GM19468 (cell line): ENCODE data around the gene RXRG.

ENCODE experiments used
- ATAC-seq: cut with Tn5 transposase; IDR thresholded peaks from one replicate; pipeline ENCODE4 v1.9.1; 2021; ENCODE audit warnings: mild to moderate bottlenecking, moderate library complexity, moderate number of reproducible peaks; ENCODE audit not compliant: unreplicated experiment; ENCODE audit errors: extremely low read depth

Gene RXRG

DNA sequence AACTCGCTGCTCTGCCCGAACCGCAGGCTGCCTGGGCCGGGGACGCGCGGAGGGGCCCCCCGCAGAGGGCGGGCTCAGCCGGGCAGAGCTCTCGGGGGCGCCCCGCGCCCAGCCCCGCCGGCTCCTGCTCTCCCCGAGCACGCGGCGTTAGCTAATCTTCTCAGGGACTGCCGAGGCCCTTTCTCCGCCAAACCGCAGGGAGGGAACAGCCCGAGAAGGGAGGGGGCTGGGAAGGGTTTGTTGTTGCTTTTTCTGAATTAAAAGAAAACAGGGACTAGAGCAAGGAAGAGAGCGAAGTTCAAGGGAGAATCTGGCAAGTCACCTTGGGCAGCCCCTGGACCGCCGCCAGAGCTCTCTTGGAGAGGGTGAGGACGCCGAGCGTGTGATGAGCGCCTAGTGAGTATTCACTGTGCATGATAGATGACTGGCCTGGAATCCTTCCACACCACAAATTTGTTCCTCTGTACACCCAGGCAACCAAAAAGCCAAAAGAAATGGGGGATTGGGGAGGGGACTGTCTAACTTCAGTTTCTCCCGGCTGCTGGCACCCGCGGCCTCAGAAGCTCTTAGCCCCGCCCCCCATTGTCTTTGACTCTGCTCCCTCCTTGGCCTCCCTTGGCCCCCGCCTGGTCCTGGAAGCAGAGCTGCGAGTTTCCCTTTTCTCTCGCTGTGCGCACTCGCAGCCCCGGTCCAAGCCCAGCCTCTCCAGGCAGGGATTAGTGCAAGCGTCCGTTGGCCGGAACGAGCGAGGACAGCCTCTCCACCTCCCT, 68.7 kb downstream of the RXRG start:
- no peak for ATAC-seq

- no peak for ATAC-seq
Observed at GRCh38 chr1:165375623-165376022, 69.3 kb downstream of the RXRG start.

- ATAC-seq: no peak
Observed at GRCh38 chr1:165371588-165372225, 73.2 kb downstream of the RXRG start.

DNA sequence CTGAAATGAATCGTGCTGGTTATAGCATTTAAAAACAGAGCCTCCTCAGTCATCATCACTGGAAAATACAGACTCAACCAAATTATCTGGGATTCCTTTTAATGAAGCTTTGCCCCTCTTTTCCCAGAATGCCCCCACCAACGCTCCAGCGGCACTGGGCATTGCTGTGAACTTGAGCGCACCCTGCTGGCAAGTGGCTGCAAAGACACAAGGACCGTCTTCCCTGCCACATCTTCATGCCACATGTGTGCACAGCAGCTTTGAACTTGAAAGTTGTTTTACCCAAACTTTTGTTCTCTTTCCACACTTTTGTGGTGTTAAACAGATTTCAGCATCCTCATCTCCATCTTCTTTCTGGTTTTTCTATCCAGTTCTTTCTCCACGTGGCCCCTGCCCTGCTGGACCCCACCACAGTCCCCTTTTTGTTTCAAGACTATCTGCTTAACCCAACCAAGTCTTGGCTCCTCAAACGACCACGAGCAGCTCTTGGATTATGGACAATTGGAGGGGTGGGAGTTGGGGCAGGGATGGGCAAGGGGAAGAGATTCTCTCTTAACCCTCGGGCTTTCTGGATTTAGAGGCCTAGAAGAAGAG, 75.6 kb downstream of the RXRG start:
- peak; percentile 48 for ATAC-seq

DNA sequence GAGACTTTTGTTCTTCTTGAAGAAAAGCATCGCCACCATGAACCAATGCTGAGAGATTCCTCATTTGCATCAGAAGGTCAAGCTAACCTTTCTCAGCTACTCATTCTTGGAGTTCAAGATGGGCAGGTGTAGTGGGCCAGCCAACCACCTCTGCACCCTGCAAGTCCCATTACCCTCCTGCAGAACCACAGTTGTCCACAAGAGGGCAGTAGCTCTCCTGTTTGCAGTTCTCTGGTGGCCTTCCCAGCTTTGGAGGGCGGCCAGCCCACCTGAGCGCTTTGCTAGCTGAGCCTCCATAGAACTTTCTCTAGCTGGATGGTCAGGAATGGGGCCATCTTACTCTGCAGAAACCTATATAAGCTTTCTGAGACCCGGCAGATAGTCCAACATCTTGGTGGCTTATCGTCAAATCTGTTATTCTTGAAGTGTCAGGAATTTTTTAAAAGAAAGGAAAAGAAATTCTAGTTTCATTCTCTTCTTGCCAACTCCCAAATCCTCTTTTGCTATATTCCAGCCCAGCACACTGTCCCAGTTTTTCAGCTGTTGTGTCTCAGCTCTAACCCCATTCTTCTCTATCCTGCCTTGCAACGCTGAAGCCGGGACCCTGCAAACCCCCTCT, 77.4 kb downstream of the RXRG start:
- ATAC-seq: no peak

- ATAC-seq: no peak
Observed at GRCh38 chr1:165365341-165365740, 79.6 kb downstream of the RXRG start.

- ATAC-seq: no peak
Observed at GRCh38 chr1:165364568-165365133, 80.3 kb downstream of the RXRG start.

DNA sequence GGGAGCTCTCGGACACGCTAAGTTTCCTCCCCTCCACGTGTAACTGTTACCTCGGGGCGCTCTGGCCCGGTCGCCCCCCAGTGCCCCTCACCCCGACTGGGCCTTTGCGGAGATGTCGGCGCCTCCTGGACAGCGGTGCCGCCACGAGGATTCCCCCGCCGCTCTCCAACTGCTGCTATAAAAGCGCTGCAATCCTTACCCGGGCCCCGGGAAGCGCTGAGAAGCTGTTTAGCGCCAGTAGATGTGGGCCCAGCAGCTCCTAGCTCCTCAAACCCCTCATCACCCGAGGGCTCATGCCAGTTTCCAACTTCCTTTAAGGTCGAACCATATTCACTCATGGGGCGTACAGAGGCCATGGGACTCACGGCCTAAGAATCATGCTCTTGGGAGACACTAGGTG, 88.0 kb downstream of the RXRG start:
- no peak for ATAC-seq

DNA sequence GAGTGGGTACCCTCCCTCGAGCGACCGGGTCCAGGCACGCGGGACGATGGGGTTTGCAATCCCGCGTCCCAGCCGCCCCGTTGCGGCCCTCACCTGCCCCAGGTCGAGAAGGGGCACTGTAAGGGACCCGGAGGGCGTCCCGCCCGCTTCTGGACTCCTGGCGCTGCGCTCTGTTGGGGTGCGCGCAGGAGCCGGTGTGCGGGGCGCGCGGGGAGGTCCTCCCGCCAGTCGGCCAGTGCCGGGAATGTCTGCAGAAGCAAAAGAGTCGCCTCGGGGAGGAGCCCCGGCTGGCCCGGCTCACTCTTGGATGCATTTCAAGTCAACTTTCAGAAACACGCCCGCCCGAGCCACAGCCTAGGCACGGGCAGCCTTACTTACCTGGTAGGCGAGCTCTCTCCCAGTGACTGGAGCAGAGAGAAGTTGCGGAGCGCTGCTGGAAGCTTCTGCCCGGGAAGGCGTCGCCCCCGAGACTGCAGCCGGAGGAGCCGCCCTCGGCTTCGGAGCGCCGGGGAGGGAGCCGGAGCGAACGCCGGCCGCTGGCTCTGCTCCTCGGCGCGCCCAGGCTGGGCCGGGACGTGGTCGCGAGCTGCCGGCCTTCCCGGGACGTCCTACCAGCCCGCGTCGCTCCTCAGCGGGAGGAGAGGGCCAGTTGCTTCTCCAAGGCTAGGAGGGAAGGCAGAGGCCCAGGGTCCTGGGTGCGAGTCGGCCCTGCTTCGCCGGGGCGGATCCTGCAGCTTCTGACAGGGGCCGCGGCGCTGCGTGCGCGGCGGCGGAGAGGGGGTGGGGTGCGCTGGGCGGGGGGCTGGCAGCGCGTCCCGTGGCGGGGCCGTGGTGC, 88.7 kb downstream of the RXRG start, which contains the start of gene LMX1A:
TSS of gene LMX1A (minus strand) at position 739 of the 835 bp plus-strand sequence. CDS start 1,156 bp downstream, outside the sequence.
- no peak for ATAC-seq

DNA sequence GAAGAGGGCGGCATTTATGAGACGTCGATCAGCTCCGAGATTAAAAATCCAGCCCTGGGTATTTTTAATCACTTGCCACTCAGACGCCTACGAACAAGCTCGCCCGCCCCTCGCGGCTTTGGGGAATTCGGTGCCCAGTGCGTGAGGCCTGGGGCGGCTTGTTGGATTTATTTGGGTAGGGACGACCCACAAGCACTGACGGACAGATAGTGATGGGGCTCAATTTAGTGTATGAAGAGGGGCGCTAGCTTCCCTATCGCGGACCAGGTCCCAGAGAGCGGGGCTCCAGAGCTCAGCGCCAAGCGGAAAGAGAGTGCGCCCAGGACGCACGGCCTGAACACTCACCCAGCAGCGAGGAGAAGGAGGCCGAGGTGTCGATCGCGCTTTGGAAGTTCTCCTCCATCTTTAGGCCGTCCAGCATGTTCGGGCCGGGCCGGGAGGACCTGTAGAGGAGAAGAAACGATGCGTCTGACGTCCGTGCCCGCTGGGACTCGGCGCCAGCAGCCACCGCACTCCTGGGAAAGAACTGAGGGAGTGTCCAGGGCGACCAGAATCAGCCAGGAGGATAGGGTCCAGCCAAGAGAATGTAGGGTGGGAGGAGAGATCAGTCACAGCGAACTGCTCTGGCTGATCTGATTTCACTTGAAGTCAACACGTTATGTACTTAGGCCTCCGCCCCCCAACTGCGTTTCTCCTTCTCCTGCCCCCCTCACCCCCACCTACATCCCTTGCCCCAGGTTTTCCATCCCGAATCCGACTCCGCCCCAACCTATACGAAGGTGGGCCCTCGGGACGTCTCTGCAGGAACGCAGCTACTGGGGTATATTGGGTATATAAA, 89.6 kb downstream of the RXRG start:
- ATAC-seq: no peak

DNA sequence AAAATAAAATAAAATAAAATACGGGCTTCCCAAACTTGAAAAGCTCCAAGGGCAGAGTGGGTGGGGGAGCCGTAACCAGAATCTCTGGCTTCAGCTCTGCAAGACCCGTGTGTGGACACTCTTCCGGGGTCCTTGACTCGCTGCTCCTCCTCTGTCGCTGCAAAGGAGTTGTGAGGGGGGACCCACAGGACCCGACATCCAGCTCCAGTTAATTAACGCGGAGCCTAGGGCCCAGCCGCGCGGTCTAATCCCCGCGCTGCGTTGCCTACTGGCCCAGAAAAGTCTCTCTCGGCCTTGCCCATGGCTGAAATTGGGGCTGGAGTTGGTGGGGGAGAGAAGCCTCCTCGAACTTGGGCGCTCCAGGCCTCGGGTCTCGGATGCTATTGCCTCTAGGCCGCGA, 90.2 kb downstream of the RXRG start:
- ATAC-seq: no peak

- ATAC-seq: no peak
Observed at GRCh38 chr1:165353731-165354671, 90.9 kb downstream of the RXRG start.

GRCh38 chr1:165352442-165353293, 92.3 kb downstream of the RXRG start:
- no peak for ATAC-seq

DNA sequence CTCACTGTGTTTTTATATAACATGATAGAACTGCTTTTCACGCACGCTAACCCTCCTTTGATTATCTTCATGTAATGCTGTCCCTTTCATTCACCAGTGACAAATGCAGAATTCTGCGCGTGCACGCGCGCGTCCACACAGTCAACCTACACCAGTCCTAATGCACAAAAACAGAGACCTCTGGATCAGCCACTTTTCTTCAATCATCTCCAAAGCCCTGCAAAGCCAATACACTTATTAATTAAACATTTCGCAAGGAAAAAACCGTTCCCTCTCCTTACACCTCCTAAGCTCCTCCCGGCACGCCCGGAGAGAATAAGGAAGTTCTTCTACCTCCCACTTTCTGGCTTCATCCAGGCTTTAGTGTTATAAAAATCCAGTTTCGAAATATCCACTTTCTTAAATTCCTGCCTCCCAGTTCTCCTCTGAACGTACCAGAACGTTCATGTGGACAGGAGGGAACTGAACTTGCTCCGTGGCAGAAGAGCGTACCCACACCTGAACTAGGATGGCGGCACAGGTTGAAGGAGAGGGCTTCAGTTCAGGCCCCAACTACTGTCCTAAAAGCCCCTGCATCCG, 93.0 kb downstream of the RXRG start:
- ATAC-seq: no peak
